Nephron (organoid): ENCODE results near the gene SF3A2.
A peak's percentile ranks its signal among the peaks of the same experiment; 100 is the strongest.

Experiments used
- H3K27ac Mint-ChIP-seq, 3 experiments: 2 replicates each; pipeline ENCODE4 v1.8.0; 2020; ENCODE audit warnings: mixed read lengths in 3 of 3, mild to moderate bottlenecking in 2 of 3, moderate library complexity in 1 of 3
- H3K27me3 Mint-ChIP-seq: 2 replicates; pipeline ENCODE4 v1.8.0; 2021; ENCODE audit warnings: low read depth, mild to moderate bottlenecking, moderate library complexity, mixed read lengths
- H3K36me3 Mint-ChIP-seq: 2 replicates; pipeline ENCODE4 v1.8.0; 2020; ENCODE audit warnings: low read depth, mixed read lengths
- H3K4me1 Mint-ChIP-seq: 2 replicates; pipeline ENCODE4 v1.8.0; 2020; ENCODE audit warnings: mixed read lengths
- H3K4me3 Mint-ChIP-seq, 3 experiments: 2 replicates each; pipeline ENCODE4 v1.8.0; 2020; ENCODE audit warnings: mild to moderate bottlenecking in 3 of 3, mixed read lengths in 3 of 3, moderate library complexity in 2 of 3
- H3K9me3 Mint-ChIP-seq: 2 replicates; pipeline ENCODE4 v1.8.0; 2020; ENCODE audit warnings: mixed read lengths
- CTCF ChIP-seq, 3 experiments: fragments of 200-600 bp; sonication (generic); IDR thresholded peaks; one replicate each; pipeline ENCODE4 v1.5.0; 2021; ENCODE audit warnings: antibody characterized with exemption in 3 of 3; ENCODE audit not compliant: unreplicated experiment in 3 of 3

The SF3A2 gene

GRCh38 chr19:2216361-2217225, 20.0 kb upstream of the SF3A2 start:
- peaks cover 48% of the 10 kb centered on the region for H3K36me3 Mint-ChIP-seq
- peaks cover 14% of the 10 kb centered on the region for H3K4me1 Mint-ChIP-seq
- H3K27ac Mint-ChIP-seq, result no peak overlapping the region
- no peak overlapping the region for H3K4me3 Mint-ChIP-seq
- H3K9me3 Mint-ChIP-seq, result no peaks in the 10 kb centered on the region
- no peaks in the 10 kb centered on the region for H3K27me3 Mint-ChIP-seq
- TF ChIP-seq CTCF (IDR thresholded peaks at IDR 0.05; ENCODE audit: unreplicated experiment in 3 of 3), result no peak

GRCh38 chr19:2217591-2217990, 19.0 kb upstream of the SF3A2 start:
- TF ChIP-seq CTCF (IDR thresholded peaks at IDR 0.05; ENCODE audit: unreplicated experiment in 3 of 3), result no peak
- no peak overlapping the region for H3K4me3 Mint-ChIP-seq
- no peak overlapping the region for H3K27ac Mint-ChIP-seq
- H3K36me3 Mint-ChIP-seq, result peaks cover 38% of the 10 kb centered on the region
- no peaks in the 10 kb centered on the region for H3K27me3 Mint-ChIP-seq
- H3K4me1 Mint-ChIP-seq, result peaks cover 14% of the 10 kb centered on the region
- no peaks in the 10 kb centered on the region for H3K9me3 Mint-ChIP-seq

GRCh38 chr19:2219726-2220125, 16.9 kb upstream of the SF3A2 start:
- Mint-ChIP-seq H3K27me3 (no peaks in the 10 kb centered on the region), H3K36me3 (peaks cover 39% of the 10 kb centered on the region), H3K27ac (no peak overlapping the region), H3K9me3 (no peaks in the 10 kb centered on the region), H3K4me3 (no peak overlapping the region), H3K4me1 (peaks cover 2% of the 10 kb centered on the region)
- TF ChIP-seq CTCF (IDR thresholded peaks at IDR 0.05; ENCODE audit: unreplicated experiment in 3 of 3), result no peak

- Mint-ChIP-seq H3K27me3 (no peaks in the 10 kb centered on the region), H3K4me3 (no peak overlapping the region), H3K9me3 (no peaks in the 10 kb centered on the region), H3K36me3 (peaks cover 31% of the 10 kb centered on the region), H3K4me1 (no peaks in the 10 kb centered on the region), H3K27ac (no peak overlapping the region)
- TF ChIP-seq CTCF (IDR thresholded peaks at IDR 0.05; ENCODE audit: unreplicated experiment in 3 of 3), result no peak
Observed at GRCh38 chr19:2221250-2221831, 15.3 kb upstream of the SF3A2 start.

GRCh38 chr19:2221918-2222317, 14.7 kb upstream of the SF3A2 start:
- Mint-ChIP-seq H3K27ac (no peak overlapping the region), H3K4me3 (no peak overlapping the region), H3K4me1 (no peaks in the 10 kb centered on the region), H3K9me3 (no peaks in the 10 kb centered on the region), H3K36me3 (peaks cover 30% of the 10 kb centered on the region), H3K27me3 (no peaks in the 10 kb centered on the region)
- TF ChIP-seq CTCF (IDR thresholded peaks at IDR 0.05; ENCODE audit: unreplicated experiment in 3 of 3), result peak in 1 of 3 experiments; percentile 18
